GM12865 (cell line): ENCODE measurements around the gene TMEM115.

Source experiments
- DNase-seq: peaks from one replicate; pipeline ENCODE4 v3.0.0; 2010; ENCODE audit warnings: low read depth
- H3K4me3 ChIP-seq: 2 replicates; pipeline ENCODE4 v1.5.1; 2011; ENCODE audit warnings: mild to moderate bottlenecking, low read depth, low read length, control low read depth
- TF ChIP-seq, protein P1 (sequence below): IDR thresholded peaks from 2 replicates; pipeline ENCODE4 v1.5.1; 2011; ENCODE audit warnings: low read length, control low read depth, low read depth, inconsistent platforms; ENCODE audit not compliant: insufficient read depth; ENCODE audit errors: missing control alignments

TMEM115 gene

DNA sequence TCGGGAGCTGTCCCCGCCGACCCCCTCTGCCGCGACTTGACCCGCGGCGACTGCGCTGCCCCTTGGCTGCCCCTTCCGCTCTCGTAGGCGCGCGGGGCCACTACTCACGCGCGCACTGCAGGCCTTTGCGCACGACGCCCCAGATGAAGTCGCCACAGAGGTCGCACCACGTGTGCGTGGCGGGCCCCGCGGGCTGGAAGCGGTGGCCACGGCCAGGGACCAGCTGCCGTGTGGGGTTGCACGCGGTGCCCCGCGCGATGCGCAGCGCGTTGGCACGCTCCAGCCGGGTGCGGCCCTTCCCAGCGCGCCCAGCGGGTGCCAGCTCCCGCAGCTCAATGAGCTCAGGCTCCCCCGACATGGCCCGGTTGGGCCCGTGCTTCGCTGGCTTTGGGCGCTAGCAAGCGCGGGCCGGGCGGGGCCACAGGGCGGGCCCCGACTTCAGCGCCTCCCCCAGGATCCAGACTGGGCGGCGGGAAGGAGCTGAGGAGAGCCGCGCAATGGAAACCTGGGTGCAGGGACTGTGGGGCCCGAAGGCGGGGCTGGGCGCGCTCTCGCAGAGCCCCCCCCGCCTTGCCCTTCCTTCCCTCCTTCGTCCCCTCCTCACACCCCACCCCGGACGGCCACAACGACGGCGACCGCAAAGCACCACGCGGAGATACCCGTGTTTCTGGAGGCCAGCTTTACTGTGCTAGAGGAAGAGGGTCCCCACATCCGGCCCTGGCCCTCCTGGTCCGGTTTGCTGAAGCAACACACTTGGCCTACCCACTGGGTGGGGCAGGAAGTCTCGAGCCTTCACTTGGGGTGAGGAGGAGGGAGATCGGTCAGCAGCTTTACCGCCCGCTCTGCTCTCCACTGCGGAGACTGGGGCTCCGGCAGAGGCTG lies 18.6 kb downstream of the TMEM115 start, which contains the start of gene RASSF1:
Gene RASSF1 (minus strand): TSS at position 389 of the 882 bp plus-strand sequence. CDS start 31 bp downstream, at position 358.
- peak within 1 kb of the TSS; percentile 96 for H3K4me3 ChIP-seq
- DNase-seq, result peak; percentile 92
- TF ChIP-seq, protein P1, sequence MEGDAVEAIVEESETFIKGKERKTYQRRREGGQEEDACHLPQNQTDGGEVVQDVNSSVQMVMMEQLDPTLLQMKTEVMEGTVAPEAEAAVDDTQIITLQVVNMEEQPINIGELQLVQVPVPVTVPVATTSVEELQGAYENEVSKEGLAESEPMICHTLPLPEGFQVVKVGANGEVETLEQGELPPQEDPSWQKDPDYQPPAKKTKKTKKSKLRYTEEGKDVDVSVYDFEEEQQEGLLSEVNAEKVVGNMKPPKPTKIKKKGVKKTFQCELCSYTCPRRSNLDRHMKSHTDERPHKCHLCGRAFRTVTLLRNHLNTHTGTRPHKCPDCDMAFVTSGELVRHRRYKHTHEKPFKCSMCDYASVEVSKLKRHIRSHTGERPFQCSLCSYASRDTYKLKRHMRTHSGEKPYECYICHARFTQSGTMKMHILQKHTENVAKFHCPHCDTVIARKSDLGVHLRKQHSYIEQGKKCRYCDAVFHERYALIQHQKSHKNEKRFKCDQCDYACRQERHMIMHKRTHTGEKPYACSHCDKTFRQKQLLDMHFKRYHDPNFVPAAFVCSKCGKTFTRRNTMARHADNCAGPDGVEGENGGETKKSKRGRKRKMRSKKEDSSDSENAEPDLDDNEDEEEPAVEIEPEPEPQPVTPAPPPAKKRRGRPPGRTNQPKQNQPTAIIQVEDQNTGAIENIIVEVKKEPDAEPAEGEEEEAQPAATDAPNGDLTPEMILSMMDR, result no peak

DNA sequence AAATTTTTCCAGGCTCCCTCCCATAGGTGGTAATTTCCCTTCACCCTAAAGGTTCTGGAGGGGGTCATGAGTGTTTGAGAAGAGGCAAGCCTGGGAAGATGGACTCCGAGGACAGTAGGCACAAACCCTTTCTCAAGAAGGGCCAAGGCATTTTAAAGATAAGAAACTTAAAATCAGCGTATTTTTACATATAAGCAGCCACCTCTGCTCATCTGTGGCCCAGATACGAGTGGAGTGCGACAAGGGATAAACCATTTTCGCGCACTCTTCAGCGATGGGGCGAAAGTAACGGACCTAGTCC lies 19.2 kb downstream of the TMEM115 start:
- H3K4me3 ChIP-seq, result peak overlapping the region; percentile 96

DNA sequence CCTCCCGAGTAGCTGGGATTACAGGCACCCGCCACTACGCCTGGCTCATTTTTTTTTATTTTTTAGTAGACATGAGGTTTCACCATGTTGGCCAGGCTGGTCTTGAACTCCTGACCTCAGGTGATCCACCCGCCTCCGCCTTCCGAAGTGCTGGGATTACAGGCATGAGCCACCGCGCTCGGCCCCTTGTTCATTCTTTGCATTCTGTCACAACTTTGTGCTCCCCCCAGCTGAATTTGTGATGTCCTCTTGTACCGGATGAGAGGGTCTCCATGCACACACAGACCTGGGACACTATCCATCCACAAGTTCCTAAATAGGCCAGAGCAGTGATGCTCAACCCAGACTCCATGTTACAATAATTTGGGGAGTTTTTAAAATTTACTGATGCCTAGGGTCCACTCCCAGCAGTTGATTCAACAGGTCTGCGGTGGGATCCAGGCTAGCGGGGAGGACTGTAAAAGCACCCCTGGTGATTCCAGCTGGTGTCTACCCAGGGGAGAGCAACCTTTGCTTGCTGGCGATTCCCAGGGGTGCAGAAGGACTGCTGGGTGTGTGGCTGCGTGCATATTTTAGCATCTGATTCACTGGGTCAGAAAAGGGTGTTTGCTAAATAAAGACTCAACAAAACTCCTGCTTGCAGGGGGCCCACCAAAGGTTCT lies 19.7 kb downstream of the TMEM115 start:
- DNase-seq, result no peak
- TF ChIP-seq, protein P1, result no peak
- peak overlapping the region; percentile 96 for H3K4me3 ChIP-seq

More for the DNA sequence above, 19.2 kb downstream of the TMEM115 start:
- TF ChIP-seq, protein P1, result no peak
- DNase-seq, result no peak

DNA sequence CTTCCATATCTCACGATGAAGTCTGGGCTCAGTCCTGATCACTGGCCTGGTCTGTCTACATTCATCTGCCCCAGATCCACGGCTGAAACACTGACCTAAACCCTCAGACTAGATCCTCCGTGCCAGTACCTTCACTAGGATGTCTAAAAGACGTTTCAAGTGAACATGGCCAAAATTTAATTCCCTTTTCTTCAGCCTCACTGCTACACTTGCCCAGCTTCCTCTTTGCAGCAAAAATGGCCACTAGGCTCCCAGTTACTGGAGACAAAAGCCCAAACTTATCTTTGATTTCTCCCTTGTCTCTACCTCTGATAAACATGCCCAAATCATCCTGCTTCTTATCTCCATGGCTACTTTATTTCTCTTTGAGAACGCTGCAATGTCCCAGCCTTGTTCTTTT lies 20.4 kb downstream of the TMEM115 start:
- H3K4me3 ChIP-seq, result peak overlapping the region; percentile 96
- TF ChIP-seq, protein P1, result no peak
- no peak for DNase-seq

DNA sequence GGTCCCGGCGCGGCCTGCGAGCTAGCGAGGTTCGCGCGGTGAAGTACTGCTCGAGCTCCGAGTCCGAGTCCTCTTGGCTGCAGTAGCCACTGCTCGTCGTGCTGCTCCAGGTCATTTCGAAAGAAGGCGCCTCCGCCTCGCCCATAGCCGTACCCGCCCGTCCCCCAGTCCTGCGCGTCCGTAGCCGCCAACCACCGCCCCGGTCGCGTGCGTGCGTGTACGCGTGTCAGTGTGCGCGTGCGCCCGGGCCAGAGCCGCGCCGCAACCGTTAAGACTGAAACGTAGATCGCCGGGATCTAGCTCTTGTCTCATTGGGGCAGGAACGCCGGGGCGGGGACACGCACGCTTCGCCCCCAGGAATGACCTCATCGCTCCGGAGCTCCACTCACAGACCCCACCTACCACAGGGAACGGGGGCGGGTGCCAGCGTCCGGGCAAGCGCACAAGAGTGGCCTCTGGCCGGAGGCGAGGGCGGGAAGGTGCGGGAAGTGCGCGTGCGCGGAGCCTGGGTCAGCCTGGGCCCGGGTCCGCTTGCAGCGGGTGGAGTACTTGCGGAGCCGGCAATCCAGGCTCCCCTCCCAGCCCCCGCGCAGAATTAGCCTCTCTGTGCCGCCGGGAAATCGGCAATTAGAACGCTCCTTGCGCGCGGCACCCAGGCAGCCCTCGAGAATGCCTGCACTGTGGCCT lies 22.0 kb downstream of the TMEM115 start:
- DNase-seq, result peak; percentile 100
- peak overlapping the region; percentile 96 for H3K4me3 ChIP-seq
- TF ChIP-seq, protein P1, result no peak

DNA sequence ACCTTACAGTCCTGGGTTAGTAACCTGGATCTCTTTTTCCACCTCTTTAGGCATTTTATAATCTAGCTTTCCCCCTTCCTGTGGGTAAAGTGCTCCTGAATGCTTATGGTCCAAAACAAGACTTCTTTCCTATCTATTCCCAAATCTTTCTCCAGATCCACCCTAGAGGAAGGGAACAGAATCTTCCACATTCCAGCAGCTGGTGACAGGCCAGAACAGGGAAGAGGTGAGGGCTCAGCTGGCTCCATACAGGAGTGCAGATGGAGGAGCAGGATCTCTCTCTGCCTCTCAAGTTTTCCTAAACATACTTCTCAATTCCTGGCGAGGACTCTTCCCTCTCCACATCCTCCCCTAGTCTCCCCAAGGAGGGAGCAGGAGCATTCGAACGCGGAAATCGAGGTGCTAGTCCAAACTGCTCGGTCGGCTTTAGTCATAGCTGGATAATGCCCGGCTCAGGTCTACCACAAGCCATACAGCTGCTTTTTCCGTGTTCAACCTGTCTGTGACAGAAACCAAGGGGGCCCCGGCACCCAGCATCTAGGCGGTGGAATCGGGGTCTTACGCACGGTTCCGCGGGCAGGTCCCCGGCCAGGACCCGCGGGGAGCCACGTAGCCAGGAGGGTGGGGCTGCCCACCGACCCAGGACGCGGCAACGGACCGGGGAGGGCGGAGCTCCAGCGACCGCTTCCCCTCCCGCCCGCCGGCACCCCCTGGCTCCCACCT lies 22.7 kb downstream of the TMEM115 start:
- TF ChIP-seq, protein P1, result no peak
- peak overlapping the region; percentile 96 for H3K4me3 ChIP-seq
- DNase-seq, result no peak
